Pons (tissue), 1 donor: ENCODE data around the gene SERPINF2.
"Not testable (repeated sequence)": the region's sequence is repeated elsewhere in the genome, so short reads cannot be mapped to it uniquely, and the experiment has no call there.

Experiments
- DNase-seq: peaks from one replicate; pipeline ENCODE4 v3.0.0-alpha.2; 2016; ENCODE audit warnings: low spot score

Gene SERPINF2

DNA sequence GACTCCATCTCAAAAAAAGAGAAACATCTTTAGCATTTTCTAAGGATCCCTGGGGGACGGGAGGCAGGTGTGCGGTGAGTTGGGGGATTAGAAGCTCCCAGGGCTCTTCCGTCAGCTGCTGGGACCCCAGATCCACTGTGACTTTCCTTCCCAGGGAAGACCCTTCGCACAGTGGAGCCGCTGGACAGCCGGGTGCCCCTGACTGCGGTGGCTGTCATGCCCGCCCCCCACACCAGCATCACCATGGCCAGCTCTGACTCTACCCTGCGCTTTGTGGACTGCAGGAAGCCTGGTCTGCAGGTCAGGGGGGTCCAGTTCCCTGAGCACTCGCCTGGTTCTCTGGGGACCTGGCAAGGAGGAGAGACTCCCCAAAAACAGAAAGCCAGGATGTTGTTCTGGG lies 7.3 kb upstream of the SERPINF2 start:
- DNase-seq = no peak

DNA sequence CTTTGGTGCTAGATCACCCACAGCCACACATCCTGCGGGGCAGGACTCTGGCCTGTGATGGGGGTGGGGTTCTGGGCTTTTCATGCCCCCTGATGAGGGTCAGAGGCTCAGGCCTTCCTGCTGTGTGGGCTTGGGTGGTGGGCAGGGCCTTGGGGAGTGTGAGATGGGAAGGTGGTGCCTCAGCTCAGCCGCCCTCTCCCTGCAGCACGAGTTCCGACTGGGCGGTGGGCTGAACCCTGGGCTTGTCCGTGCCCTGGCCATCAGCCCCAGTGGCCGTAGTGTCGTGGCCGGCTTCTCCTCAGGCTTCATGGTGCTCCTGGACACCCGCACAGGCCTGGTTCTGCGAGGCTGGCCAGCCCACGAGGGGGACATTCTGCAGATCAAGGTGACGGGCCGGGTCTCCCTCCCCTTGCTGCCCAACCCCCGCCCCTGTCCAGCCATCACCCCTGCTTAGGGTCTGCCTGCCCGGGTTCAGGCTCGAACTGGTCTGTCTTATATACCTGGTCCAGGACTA lies 6.8 kb upstream of the SERPINF2 start:
- no peak for DNase-seq

DNA sequence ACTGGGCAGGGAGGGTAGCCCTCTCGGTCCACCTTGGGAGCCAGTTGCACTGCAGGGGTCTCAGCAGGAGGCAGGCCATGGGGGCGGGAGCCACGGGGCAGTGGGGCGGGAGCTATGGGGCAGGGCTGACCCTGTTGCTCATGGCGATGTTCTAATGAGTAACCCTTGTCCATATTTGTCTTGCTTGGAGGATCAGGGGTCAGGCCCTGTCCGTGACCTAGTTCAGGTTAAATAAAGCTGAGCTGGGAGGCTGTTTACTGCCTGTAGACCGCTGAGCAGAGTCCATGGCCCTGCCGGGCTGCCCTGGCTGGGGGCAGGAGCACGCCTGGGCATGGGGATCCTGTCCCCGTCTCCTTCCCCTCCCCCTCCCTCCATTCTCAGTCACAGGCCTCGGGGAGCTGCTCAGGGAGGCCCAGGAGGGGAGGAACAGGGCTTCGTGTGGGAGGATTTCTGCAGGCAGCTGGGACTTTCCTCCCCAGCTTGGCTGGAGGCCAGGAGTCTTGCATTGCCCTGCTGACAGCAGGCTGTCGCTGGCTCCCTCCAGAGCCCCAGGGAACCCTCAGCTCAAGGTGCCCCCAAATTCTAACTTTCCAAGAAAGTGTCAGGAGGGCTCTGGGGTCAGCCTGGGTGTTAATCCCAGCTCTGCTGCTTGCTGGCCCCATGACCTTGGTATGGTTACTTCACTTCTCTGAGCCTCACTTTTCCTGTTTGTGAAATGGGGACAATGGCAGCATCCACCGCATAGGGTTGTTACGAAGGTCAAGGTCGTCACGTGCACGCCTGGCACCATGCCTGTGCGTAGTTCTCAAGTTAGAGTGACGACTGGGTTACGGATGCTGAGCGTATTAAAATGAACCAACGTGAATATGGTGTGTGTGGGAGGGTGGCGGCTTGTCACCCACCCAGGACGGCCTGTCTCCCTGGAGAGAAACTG lies 6.1 kb upstream of the SERPINF2 start:
- no peak for DNase-seq

DNA sequence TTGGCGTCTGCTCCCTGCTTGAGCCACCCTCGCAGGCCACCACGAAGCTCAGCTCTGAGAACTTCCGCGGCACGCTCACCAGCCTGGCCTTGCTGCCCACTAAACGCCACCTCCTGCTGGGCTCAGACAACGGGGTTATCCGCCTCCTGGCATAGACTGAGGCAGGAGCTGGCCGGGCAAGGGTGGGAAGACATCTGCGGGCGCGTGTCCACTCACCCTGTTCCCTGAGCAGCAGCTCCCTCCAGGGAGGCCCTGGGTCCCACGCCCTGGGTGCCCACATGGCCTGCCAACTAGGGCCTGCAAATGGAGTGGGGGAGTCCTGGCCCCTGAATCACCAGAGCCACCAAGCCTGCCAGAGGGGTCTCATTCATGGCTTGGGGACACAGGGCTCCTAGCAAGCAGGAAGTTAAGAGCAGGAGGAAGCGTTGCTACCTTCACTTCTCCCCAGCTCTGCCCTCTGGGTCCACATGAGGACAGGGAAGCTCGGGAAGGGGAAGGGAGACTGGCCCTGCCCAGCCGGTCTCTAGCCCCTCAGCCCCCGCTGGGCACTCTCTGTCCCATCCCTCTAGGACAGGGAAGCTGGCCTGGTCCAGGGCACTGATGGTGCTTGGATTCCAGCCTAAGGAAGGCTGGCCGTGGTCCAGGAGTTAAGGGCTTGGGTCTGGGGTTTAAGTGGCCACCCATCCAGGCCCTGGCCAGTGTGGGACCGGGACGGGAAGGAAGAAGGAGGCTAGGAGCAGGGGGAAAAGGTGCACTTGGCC lies 5.0 kb upstream of the SERPINF2 start:
- no peak for DNase-seq

DNA sequence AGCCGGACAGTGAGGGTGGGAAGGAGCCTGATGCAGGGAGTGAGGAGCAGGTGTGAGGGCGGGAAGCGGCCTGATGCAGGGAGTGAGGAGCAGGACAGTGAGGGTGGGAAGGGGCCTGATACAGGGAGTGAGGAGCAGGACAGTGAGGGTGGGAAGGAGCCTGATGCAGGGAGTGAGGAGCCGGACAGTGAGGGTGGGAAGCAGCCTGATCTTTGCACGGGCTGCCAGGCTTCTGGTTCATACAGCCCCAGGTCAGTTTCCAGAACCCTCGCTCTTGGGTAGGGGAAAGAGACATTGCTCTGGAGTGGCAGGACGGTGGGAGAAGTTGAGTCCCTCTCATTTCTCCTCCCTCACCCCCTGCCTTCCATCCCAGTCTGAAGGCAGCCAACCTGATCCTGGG lies 772 bp upstream of the SERPINF2 start:
- not testable (repeated sequence) for DNase-seq

DNA sequence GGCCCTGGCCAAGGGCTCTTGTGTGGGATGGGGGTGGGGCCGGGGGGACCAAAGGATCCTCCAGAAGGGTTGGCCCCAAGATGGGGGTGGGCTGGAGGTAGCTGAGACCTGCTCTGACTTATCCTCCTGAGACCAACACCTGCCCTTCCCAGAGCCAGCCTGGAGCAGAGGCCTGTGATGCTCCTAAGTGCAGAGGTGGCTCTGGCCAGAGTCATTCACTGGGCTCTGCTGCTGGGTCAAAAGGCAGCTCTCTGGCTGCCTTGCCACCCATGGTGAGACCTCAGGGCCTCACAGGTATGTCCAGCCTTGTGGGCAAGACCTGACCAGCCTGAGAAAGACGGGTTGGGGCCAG lies 393 bp downstream of the SERPINF2 start:
- no peak for DNase-seq

DNA sequence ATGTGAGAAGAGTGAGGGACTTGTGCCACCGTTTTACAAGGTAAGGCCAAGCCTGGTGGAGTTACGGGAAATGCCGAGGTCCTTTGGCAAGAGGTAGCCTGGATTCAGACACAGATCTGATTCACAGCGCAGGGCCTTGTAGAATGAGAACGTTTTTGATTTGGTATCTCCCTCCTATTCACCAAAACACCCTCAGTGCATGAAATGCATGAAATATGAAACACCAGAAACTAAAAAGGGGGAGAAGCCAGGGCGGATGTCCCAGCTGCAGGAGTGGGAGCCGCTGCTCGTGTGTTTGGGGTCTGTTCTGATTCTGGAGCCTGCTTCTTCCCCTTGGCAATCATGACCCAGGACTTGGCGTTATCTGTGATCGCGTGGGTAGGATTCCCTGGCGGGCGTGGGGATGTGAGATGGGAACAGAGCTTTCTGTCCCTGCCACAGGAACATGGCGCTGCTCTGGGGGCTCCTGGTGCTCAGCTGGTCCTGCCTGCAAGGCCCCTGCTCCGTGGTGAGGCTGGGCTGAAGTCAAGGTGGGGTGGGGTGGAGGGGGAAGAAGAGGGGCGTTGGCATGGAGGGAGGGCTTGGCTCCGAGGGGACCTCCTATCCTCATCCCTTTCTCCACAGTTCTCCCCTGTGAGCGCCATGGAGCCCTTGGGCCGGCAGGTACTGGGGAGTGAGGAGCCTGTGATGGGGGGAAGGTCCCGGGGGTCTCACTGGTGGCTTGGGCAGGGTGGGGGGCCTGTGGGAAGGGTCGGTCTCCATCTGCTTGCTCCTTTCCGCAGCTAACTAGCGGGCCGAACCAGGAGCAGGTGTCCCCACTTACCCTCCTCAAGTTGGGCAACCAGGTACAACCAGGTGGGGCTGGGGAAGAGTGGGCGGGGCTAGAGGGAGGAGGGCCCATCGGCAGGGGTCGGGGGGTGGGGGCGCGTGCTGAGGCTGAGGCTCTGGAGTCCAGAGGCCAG lies 2.2 kb downstream of the SERPINF2 start:
- DNase-seq = no peak

DNA sequence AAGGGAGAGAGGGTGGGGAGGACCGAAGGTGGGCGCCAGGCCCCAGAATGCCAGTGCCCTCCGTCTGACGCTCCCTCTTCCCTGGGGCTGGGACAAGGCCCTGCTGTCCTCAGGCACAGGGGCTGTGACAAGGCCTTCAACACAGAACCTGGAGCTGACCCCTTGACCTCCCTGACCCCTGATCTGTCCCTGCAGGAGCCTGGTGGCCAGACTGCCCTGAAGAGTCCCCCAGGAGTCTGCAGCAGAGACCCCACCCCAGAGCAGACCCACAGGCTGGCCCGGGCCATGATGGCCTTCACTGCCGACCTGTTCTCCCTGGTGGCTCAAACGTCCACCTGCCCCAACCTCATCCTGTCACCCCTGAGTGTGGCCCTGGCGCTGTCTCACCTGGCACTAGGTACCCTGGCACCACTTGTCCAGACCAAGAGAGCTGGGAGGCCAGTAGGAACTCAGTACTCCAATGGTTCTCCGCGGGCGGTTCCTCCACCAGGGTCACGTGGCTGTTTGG lies 2.9 kb downstream of the SERPINF2 start:
- no peak for DNase-seq

DNA sequence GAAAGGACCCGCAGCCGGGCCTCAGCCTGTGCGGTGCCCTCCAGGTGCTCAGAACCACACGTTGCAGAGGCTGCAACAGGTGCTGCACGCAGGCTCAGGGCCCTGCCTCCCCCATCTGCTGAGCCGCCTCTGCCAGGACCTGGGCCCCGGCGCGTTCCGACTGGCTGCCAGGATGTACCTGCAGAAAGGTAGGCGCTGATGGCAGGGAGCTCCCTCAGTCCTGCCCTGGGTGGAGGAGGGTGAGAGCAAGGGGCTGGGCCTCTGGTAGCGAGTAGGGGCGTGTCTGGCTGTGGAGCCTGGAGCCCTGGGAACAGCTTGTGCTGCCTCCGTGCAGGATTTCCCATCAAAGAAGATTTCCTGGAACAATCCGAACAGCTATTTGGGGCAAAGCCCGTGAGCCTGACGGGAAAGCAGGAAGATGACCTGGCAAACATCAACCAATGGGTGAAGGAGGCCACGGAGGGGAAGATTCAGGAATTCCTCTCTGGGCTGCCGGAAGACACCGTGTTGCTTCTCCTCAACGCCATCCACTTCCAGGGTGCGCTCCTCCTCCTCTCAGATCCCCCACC lies 4.4 kb downstream of the SERPINF2 start:
- DNase-seq = no peak

DNA sequence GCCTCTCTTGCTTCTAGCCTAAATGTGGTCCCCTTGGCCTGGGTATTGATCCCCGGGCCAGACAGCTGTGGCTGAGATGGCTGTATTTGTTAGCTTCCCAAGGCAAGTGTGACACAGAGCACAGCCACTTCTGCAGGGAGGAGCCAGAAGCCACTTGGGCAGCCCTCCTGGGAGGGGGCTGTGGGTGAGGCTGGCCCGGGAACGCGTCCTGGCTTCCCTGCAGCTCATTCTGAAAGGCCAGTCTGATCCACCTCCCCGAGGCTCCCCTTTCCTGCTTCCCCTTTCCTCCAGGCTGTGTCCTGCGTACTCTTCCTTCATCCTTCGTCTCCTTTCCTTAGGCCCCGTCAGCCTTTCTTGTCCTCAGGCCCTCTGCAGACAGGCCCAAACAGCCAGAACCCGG lies 8.0 kb downstream of the SERPINF2 start:
- no peak for DNase-seq

DNA sequence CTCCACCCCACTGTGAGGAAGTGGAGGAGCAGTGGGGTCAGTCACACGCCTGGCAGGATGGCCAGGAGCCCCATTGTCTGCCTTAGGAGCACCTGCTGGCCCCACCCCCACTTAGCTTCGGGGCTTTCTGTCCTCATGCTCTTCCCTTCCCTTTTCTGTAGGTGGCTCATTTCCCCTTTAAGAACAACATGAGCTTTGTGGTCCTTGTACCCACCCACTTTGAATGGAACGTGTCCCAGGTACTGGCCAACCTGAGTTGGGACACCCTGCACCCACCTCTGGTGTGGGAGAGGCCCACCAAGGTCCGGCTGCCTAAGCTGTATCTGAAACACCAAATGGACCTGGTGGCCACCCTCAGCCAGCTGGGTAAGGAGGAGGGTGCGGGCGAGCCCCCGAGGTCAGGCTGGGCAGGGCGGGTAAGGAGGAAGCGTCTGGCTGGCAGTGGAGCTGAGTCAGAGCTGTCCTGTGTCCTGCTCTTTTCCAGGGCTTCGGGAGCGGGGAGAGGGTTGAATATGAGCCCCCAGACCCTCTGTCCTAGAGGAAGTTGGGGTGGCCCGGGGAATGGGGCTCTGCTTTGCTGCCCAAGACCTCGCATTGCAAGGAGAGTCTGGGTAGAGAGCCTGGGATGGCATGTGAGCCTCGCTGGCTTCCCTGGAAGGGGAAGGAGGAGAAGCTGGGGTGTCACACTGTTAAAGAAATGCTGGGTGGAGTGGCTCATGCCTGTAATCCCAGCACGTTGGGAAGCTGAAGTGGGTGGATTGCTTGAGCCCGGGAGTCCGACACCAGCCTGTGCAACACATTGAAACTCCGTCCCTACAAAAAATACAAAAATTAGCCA lies 10.0 kb downstream of the SERPINF2 start:
- DNase-seq = peak; percentile 52

DNA sequence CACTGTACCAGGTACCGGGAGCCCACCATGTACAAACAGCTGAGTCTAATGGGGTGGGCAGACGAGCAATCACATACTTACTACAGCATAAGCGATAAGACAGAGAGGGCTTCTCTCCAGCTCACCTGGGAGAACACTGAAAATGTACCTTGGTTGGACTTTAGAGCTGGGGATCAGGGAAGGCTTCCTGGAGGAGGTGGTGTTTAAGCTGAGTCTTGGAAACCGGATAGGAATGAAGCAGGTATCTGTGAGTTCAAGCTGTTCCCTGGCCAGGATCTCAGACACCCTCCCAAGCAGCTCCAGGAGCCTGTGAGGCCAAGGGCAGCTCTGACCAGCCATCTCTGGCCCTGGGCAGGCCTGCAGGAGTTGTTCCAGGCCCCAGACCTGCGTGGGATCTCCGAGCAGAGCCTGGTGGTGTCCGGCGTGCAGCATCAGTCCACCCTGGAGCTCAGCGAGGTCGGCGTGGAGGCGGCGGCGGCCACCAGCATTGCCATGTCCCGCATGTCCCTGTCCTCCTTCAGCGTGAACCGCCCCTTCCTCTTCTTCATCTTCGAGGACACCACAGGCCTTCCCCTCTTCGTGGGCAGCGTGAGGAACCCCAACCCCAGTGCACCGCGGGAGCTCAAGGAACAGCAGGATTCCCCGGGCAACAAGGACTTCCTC lies 11.2 kb downstream of the SERPINF2 start:
- no peak for DNase-seq

DNA sequence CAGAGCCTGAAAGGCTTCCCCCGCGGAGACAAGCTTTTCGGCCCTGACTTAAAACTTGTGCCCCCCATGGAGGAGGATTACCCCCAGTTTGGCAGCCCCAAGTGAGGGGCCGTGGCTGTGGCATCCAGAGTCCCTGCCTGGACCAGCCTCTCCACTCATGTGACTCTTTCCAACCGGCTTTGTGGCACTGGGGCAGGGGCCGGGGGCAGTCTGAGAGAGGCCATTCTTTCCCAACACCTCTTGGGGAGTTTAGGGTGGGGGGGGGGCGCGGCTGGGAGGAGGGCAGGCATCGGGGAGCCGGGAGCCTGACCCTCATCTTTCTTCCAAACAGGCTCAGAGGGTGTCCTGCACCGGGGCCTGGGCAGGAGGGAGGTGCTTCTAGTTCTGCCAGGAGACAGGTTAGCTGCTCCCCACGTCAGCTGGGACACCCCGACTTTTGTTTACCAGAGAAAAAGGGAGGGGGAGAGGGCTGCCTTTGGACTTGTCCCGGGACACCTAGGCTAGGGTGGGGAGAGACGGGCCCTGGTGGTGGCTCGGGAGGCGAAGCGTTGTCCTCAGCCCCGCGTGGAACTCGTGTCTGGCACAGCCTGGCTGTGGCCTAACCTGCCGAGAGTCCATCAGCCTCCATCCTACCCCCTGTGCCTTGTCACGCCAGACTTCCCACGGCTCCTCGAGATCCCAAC lies 11.9 kb downstream of the SERPINF2 start:
- no peak for DNase-seq

DNA sequence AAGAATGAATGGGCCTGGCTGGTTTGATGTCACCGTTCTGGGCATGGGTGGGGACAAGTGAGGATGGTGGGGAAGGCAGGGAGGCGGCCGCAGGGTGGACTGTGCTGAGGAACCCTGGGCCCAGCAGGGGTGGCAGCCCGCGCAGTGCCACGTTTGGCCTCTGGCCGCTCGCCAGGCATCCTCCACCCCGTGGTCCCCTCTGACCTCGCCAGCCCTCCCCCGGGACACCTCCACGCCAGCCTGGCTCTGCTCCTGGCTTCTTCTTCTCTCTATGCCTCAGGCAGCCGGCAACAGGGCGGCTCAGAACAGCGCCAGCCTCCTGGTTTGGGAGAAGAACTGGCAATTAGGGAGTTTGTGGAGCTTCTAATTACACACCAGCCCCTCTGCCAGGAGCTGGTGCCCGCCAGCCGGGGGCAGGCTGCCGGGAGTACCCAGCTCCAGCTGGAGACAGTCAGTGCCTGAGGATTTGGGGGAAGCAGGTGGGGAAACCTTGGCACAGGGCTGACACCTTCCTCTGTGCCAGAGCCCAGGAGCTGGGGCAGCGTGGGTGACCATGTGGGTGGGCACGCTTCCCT lies 12.7 kb downstream of the SERPINF2 start:
- no peak for DNase-seq

DNA sequence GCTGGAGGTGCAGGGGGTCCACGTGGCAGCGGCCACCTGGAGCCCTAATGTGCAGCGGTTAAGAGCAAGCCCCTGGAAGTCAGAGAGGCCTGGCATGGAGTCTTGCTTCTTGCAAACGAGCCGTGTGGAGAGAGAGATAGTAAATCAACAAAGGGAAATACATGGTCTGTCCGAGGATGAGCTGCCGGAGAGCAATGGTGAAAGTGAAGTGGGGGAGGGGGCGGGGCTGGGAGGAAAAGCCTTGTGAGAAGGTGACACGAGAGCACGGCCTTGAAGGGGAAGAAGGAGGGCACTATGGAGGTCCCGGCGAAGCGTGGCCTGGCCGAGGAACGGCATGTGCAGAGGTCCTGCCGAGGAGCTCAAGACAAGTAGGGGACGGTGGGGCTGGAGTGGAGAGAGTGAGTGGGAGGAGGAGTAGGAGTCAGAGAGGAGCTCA lies 13.2 kb downstream of the SERPINF2 start:
- DNase-seq = no peak

DNA sequence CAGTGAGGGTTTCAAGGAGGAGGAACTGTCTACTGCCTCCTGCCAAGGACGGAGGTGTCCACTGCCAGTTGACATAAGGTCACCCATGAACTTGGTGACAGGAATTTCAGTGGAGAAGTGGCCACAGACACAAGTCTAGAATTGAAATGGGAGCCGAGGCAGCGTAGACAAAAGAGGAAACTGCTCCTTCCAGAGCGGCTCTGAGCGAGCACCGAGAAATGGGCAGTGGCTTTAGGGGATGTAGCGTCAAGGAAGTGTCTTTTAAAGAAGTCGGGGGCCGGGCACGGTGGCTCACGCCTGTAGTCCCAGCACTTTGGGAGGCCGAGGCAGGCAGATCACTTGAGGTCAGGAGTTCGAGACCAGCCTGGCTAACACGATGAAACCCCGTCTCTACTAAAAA lies 16.1 kb downstream of the SERPINF2 start:
- peak; percentile 37 for DNase-seq

DNA sequence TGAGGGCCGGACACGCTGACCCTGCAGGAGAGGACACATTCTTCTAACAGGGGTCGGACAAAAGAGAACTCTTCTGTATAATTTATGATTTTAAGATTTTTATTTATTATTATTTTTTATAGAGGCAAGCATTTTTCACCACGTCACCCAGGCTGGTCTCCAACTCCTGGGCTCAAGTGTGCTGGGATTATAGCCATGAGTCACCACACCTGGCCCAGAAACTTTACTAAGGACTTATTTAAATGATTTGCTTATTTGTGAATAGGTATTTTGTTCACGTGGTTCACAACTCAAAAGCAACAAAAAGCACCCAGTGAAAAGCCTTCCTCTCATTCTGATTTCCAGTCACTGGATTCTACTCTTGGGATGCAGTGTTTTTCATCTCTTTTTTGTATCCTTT lies 16.9 kb downstream of the SERPINF2 start:
- DNase-seq = no peak

DNA sequence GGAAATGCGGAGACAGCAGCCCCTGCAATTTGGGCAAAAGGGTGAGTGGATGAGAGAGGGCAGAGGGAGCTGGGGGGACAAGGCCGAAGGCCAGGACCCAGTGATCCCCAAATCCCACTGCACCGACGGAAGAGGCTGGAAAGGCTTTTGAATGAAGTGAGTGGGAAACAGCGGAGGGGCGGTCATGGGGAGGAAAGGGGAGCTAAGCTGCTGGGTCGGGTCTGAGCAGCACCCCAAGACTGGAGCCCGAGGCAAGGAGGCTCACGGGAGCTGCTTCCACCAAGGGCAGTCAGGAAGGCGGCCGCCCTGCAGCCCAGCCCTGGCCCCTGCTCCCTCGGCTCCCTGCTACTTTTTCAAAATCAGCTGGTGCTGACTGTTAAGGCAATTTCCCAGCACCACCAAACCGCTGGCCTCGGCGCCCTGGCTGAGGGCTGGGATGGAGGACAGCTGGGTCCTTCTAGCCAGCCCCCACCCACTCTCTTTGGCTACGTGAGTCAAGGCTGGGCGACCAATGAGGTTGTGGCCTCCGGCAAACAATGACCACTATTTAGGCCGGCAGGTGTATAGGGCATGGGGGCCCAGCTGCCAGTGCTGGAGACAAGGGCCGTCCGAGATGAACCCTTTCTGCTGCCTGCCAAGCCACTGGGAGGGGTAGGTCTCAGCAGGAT lies 19.7 kb downstream of the SERPINF2 start:
- no peak for DNase-seq
